GM21825 (cell line): ENCODE data around the gene HERC3.

Experiments used
- ATAC-seq: cut with Tn5 transposase; IDR thresholded peaks from one replicate; pipeline ENCODE4 v1.9.1; 2021; ENCODE audit warnings: mild to moderate bottlenecking, moderate library complexity; ENCODE audit not compliant: unreplicated experiment

HERC3 gene

GRCh38 chr4:88659055-88659889 is 67.0 kb downstream of the HERC3 start:
- peak; percentile 95 for ATAC-seq

GRCh38 chr4:88659890-88660208 is 67.6 kb downstream of the HERC3 start:
- no peak for ATAC-seq

- no peak for ATAC-seq
Observed at GRCh38 chr4:88660446-88661294, 68.4 kb downstream of the HERC3 start.

GRCh38 chr4:88661739-88662138 is 69.5 kb downstream of the HERC3 start:
- no peak for ATAC-seq

- ATAC-seq: no peak
Observed at GRCh38 chr4:88672987-88673386, 80.7 kb downstream of the HERC3 start.

GRCh38 chr4:88673886-88674285 is 81.6 kb downstream of the HERC3 start:
- no peak for ATAC-seq

- ATAC-seq: no peak
Observed at GRCh38 chr4:88674565-88674964, 82.3 kb downstream of the HERC3 start.

GRCh38 chr4:88674979-88675378 is 82.7 kb downstream of the HERC3 start:
- no peak for ATAC-seq

- no peak for ATAC-seq
Observed at GRCh38 chr4:88675543-88675942, 83.3 kb downstream of the HERC3 start.

GRCh38 chr4:88681209-88681608 is 88.9 kb downstream of the HERC3 start:
- ATAC-seq: no peak

- no peak for ATAC-seq
Observed at GRCh38 chr4:88690355-88690754, 98.1 kb downstream of the HERC3 start.

GRCh38 chr4:88693792-88694191 is 101.5 kb downstream of the HERC3 start:
- no peak for ATAC-seq

GRCh38 chr4:88696630-88697029 is 104.3 kb downstream of the HERC3 start:
- no peak for ATAC-seq

GRCh38 chr4:88697141-88697540 is 104.9 kb downstream of the HERC3 start:
- no peak for ATAC-seq

GRCh38 chr4:88697588-88698329 is 105.5 kb downstream of the HERC3 start, which contains the start of gene NAP1L5:
Gene NAP1L5 (minus strand): TSS chr4:88697829. CDS start chr4:88697754, 75 bp downstream.
- ATAC-seq: peak; percentile 96

- ATAC-seq: no peak
Observed at GRCh38 chr4:88698519-88698918, 106.2 kb downstream of the HERC3 start.

GRCh38 chr4:88702782-88703181 is 110.5 kb downstream of the HERC3 start:
- ATAC-seq: no peak

GRCh38 chr4:88705223-88705622 is 112.9 kb downstream of the HERC3 start:
- no peak for ATAC-seq

GRCh38 chr4:88705805-88706492 is 113.7 kb downstream of the HERC3 start:
- ATAC-seq: no peak

GRCh38 chr4:88706574-88706973 is 114.3 kb downstream of the HERC3 start:
- ATAC-seq: no peak

GRCh38 chr4:88709989-88710388 is 117.7 kb downstream of the HERC3 start:
- no peak for ATAC-seq
